Neutrophil (primary cell): ENCODE data around the gene CYFIP2.

ENCODE experiments used
- H3K27ac ChIP-seq: fragments of 200-600 bp; sonication (generic); 2 replicates; pipeline ENCODE4 v1.5.1; 2016; ENCODE audit warnings: mild to moderate bottlenecking, moderate library complexity
- H3K27me3 ChIP-seq: fragments of 200-600 bp; sonication (generic); 2 replicates; pipeline ENCODE4 v1.6.0; 2016; ENCODE audit warnings: mild to moderate bottlenecking
- H3K36me3 ChIP-seq: fragments of 200-600 bp; sonication (generic); 2 replicates; pipeline ENCODE4 v1.5.1; 2017
- H3K4me1 ChIP-seq, 2 experiments: fragments of 200-600 bp in 1 of 2; sonication (generic) in 1 of 2; 1 replicate in 1 of 2; 2 replicates in 1 of 2; pipeline versions ENCODE4 v1.5.1 to v1.6.1; 2013 to 2016; ENCODE audit warnings: low read depth in 1 of 2, low read length in 1 of 2, mild to moderate bottlenecking in 1 of 2, moderate library complexity in 1 of 2; ENCODE audit not compliant: control insufficient read depth in 1 of 2, insufficient read depth in 1 of 2
- H3K4me3 ChIP-seq, 2 experiments: fragments of 200-600 bp in 1 of 2; sonication (generic) in 1 of 2; 1 replicate in 1 of 2; 2 replicates in 1 of 2; pipeline ENCODE4 v1.5.1; 2013 to 2016; ENCODE audit warnings: low read depth in 1 of 2, low read length in 1 of 2, mild to moderate bottlenecking in 1 of 2, moderate library complexity in 1 of 2
- H3K9me3 ChIP-seq: fragments of 200-600 bp; sonication (generic); 2 replicates; pipeline ENCODE4 v1.5.1; 2016
- CTCF ChIP-seq: fragments of 200-600 bp; sonication (generic); IDR thresholded peaks from 2 replicates; pipeline ENCODE4 v1.5.1; 2016; ENCODE audit warnings: antibody characterized with exemption

Gene CYFIP2

GRCh38 chr5:157265714-157266285 is at the start of gene CYFIP2:
Gene CYFIP2 (plus strand): TSS chr5:157266123. CDS start chr5:157285362, 19,239 bp downstream.
- peak within 1 kb of the TSS; percentile 89 to 91 for H3K4me3 ChIP-seq
- TF ChIP-seq CTCF = peak; percentile 57
- peaks cover 86 to 88% of the 10 kb centered on the region in 2 experiments for H3K4me1 ChIP-seq
- H3K27me3 ChIP-seq = no peaks in the 10 kb centered on the region
- peak within 1 kb of the TSS; percentile 96 for H3K27ac ChIP-seq
- H3K9me3 ChIP-seq = no peaks in the 10 kb centered on the region
- no peaks in the 10 kb centered on the region for H3K36me3 ChIP-seq

GRCh38 chr5:157216391-157217142 is 49.4 kb upstream of the CYFIP2 start:
- TF ChIP-seq CTCF = no peak
- H3K4me1 ChIP-seq = peaks cover 0 to 12% of the 10 kb centered on the region in 2 experiments
- H3K36me3 ChIP-seq = no peaks in the 10 kb centered on the region
- H3K9me3 ChIP-seq = no peaks in the 10 kb centered on the region
- H3K4me3 ChIP-seq = no peak overlapping the region
- no peak overlapping the region for H3K27ac ChIP-seq
- no peaks in the 10 kb centered on the region for H3K27me3 ChIP-seq

GRCh38 chr5:157217289-157218024 is 48.5 kb upstream of the CYFIP2 start:
- Histone ChIP-seq H3K4me3 (no peak overlapping the region), H3K4me1 (peaks cover 0 to 4% of the 10 kb centered on the region in 2 experiments), H3K9me3 (no peaks in the 10 kb centered on the region), H3K27me3 (no peaks in the 10 kb centered on the region), H3K36me3 (no peaks in the 10 kb centered on the region), H3K27ac (no peak overlapping the region)
- TF ChIP-seq CTCF = no peak

- Histone ChIP-seq H3K4me1 (no peaks in the 10 kb centered on the region), H3K36me3 (no peaks in the 10 kb centered on the region), H3K27ac (no peak overlapping the region), H3K4me3 (no peak overlapping the region), H3K9me3 (no peaks in the 10 kb centered on the region), H3K27me3 (no peaks in the 10 kb centered on the region)
- TF ChIP-seq CTCF = no peak
Measured at GRCh38 chr5:157219491-157220271, 46.2 kb upstream of the CYFIP2 start.

GRCh38 chr5:157221959-157222358 is 44.0 kb upstream of the CYFIP2 start:
- Histone ChIP-seq H3K36me3 (no peaks in the 10 kb centered on the region), H3K9me3 (no peaks in the 10 kb centered on the region), H3K4me1 (peaks cover 4 to 9% of the 10 kb centered on the region in 2 experiments), H3K27me3 (no peaks in the 10 kb centered on the region), H3K4me3 (no peak overlapping the region), H3K27ac (no peak overlapping the region)
- no peak for TF ChIP-seq CTCF
